Skin of body (tissue), 2 donors: ENCODE measurements around the gene CTXN1. TPM values are rescaled to one million over a fixed set of nuclear protein-coding genes. Genes with fewer than 3 reads are reported as not detected.
"Not testable (repeated sequence)": the region's sequence is repeated elsewhere in the genome, so short reads cannot be mapped to it uniquely, and the experiment has no call there.

Experiments
- DNase-seq: peaks from one replicate; lab custom pipeline; 2025; lab: John Stamatoyannopoulos, UW
- total RNA-seq: library from RNA; depleted of rRNA; stranded (reverse); fragments of >200 nt; gene quantifications from one replicate; pipeline ENCODE4 v1.2.3, GENCODE V29; 2014

The CTXN1 gene
- total RNA-seq, 1 donor from 2014 or later = 1.4 TPM

GRCh38 chr19:7926727-7927604 lies 1.0 kb upstream of the CTXN1 start:
- no peak for DNase-seq

DNA sequence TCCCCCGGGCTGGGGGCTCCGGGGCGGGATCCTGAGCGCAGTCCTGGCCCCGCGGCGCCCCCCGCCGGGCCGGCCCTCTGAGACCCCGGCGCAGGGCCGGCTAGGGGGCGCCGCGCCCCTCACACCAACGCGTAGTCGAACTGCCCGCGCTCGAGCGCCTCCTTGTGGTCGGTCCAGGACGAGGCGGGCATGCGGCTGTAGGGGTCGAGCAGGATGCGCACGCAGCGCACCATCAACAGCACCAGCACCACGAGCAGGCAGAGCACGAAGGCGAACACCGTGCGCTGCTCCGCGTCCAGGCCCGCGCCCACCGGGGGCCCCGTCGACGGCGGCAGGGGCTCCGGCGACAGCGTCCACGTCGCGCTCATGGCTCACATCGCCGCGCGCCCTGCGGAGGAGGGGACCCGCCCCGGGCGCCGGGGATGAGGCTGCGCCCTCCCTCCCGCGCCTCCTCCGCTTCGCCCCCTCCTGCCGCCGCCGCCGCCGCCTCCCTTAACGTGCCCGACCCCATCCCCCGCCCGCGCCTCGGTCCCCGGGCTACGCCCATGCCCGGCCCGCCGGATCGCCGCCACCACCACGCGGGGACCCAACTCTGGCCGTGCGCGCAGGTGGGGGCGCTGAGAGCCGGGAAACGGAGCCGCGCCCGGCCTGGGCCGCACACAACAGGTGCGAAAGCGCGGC lies 624 bp downstream of the CTXN1 start:
- peak; percentile 44 for DNase-seq

DNA sequence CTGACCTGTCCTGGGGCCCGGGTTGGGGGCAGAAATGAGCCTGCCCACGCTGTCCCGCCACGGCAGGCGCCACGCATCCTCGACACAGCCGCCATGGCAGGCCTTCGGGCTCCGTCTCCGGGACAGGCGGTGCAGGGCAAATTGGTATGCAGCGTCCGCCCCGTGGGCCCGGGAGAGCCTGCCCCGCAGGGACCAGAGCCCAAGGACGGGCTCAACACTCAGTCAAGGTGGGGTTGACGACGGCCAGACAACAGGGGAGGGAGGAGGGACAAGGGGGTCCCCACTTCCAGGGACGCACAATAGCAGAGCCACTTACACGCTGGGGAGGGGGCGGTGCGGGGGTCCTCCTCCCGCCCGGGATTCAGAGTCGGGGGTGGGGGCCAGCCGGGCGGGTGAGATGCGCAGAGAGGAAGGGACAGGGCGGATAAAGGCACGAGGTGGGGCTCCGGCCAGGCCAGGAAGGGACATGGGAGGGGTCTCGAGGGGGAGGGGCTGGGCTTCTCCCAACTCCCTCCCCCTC lies 1.2 kb downstream of the CTXN1 start:
- no peak for DNase-seq

DNA sequence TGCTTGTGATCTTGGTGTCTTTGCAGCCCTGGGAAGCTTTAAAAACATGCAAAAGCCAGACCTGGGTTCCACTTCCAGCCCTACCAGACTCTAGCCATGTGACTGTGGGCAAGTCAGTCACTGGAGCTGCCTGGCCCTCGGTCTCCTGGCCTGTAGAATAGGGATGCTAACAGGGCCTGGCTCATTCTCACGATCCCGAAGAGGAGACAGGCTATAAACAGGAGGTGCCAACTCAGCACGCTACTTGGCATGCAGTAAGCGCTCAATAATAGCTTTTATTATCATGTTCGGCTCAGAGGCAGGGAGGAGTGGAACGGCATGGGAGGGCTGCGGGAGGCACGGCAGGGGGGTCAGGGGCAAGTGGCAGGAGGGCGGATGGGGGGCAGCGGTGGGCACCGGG lies 1.7 kb downstream of the CTXN1 start:
- DNase-seq = no peak

DNA sequence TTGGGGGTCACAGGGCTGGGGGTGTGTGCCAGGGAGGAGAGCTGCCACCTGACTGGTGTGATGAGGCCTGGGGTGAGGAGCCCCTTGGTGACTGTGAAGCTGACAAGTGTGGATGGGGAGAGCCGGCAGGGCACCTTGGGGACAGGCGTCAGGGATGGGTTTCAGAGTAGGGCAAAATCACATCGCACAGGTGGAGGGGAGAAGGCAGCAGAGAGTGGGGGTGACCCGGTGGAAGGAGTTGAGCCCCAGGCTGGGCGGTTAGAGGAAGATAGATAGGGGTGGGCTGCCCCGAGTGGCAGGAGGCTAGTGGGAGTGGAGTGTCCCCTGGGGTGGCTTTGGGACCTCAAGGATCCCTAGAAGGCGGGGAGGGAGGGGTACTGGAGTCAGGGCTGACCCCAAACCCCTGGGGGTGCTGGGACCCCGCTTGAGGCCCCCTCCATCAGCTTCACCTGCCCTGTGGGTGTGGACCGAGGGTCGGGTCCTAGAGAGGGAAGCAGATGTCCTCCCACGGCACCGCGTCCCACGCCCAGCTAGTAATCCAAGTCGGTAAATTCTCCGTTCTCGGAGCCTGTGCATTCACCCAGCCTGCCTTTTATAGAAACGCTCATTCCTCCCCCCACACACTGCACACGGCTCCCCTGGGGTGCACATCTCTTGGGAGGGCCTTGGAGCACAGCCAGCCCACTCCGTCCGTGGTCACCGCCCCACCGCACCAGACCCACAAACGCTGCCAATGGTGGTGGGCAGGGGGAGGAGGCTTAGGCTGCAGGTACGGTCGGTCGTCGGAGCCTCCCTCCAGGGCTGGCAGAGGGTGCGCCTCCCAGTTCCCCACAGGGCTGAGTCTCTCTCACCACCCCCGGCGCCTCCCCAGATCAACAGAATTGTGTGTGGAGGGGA lies 2.4 kb downstream of the CTXN1 start:
- DNase-seq = no peak

GRCh38 chr19:7922836-7923195 lies 3.1 kb downstream of the CTXN1 start:
- no peak for DNase-seq

- DNase-seq = no peak
Observed at GRCh38 chr19:7921967-7922835, 3.7 kb downstream of the CTXN1 start.

DNA sequence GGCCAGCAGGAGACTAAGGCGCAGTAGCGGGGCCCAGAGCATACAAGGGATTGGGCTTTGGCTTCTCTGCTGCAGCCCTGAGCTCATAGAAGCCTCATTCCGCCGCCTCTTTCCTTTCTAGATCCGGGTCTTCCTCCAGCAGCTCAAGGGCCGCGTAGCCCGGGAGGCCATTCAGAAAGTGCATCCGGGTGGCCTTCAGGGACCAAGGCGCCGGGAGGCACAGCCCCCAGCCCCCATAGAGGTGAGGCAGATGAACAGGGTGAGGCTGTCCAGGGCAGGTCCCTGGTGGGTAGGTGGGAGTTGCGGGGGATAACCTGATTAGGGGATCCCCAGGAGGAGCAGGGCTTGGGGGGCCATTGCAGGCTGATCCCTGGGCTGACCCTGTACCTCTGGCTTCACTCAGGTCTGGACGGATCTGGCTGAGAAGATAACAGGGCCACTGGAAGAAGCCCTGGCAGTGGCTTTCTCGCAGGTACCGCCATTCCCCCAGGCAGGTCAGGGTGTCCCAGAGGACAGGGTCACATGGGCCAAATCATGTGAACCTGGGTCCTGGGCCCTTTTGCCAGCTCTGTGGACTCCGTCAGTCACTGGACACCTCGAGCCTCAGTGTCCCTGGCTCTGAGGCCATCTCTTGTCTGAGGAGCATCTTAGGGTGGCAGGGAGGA lies 4.5 kb downstream of the CTXN1 start:
- DNase-seq = no peak

GRCh38 chr19:7920519-7921301 lies 5.2 kb downstream of the CTXN1 start:
- peak; percentile 97 for DNase-seq

DNA sequence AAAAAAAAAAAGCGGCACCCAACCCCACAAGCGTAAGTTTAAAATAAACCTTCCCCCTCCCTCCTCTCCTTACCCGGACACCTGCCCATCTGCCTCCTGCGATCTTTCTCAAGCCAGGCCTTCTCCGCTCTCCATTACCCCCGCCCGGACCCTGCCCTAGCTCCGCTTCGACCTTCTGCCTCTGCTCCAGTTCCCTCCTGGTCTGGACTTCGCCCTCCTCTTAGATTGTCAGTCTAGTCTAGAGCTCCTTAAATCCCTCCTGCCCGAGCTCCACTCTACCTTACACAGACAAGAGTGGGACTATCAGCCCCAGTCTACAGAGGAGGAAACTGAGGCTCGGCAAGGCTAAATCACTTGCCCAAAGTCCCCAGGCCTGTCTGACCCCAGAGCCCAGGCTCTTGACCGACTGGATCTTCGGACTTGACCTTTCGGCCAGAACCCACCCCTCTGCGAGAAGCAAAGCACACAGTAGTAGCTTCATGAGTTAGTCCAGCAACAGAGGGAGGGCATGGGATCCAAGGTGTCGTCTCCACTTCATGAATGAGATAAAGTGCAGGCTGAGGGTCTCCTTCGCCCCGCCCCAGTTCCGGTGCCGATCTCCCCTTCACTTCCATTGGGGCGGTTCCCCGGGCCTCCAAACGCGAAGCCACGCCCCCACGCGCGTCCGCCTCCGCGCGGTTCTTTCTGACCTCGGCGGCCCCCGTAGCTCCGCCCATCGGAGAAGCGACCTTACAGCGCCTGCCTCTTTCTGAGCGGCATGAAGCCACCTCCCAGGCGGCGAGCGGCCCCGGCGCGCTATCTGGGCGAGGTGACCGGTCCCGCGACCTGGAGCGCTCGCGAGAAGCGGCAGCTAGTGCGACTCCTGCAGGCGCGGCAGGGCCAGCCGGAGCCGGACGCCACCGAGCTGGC lies 6.1 kb downstream of the CTXN1 start, which contains the start of gene SNAPC2:
TSS of gene SNAPC2 (plus strand) at position 729 of the 909 bp plus-strand sequence. CDS start at position 758, 29 bp downstream.
- DNase-seq = peak; percentile 93

- no peak for DNase-seq
Observed at GRCh38 chr19:7918615-7919421, 7.1 kb downstream of the CTXN1 start.

DNA sequence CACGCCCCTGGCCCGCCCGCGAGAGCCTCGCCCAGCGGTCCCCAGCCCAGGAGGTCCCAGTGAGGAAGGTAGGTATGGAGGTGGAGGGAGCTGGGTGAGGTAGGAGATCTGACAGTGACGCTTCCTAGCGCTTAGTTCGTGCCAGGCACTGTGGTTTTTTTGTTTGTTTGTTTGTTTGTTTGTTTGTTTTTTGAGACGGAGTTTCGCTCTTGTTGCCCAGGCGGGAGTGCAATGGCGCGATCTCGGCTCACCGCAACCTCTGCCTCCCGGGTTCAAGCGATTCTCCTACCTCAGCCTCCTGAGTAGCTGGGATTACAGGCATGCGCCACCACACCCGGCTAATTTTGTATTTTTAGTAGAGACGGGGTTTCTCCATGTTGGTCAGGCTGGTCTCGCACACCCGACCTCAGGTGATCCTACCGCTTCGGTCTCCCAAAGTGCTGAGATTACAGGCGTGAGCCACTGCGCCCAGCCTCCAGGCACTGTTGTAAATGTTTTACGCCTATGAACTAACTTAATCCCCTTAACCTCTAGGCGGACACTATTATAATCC lies 7.8 kb downstream of the CTXN1 start:
- not testable (repeated sequence) for DNase-seq

DNA sequence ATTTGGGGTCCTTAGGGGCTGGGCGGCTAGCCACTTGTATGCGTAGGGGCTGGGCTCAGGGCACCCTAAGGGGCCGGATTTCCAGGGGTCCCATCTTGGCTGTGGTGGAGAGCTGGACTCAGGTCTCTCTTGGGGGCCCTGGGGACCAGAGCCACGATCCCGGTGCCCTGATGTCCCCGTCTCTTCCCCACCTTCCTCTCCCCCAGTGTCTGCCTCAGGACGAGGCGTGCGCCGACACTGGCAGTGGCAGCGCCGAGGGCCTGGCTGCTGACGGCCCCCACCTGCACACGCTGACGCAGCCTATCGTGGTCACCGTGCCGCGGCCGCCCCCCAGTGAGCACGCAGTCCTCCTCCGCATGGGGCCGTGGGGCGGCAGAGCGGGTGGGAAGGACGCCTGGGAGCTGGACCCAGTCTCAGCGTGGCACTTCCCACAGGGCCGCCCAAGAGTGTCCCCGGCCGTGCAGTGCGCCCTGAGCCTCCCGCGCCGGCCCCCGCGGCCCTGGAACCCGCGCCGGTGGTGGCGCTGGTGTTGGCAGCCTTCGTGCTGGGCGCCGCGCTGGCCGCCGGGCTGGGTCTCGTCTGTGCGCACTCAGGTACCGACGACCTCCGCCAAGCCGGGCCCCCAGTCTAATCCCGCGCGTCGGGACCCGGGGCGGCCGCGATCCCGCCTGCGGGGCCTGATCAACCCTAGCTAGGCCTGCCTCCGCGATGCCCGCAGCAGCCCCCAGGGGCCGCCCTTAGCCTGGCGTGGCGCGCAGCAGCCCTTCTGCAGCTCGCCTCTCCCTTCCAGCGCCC lies 8.5 kb downstream of the CTXN1 start:
- DNase-seq = no peak

DNA sequence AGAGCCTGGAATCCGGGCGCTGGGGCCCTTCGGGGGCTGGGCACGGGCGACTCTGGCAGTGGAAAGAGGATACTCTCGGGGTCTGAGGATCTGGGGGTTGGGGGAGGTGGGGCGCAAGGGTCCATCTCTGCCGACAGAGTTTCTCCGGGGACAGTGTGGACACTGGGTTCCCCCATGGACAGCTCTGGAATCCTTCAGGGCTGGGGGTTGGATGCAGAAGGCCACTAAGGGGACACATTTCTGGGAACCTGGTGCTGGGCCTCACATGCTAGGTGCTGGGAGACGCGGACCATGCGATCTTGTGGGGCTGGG lies 9.0 kb downstream of the CTXN1 start:
- no peak for DNase-seq

GRCh38 chr19:7916103-7916954 lies 9.6 kb downstream of the CTXN1 start:
- DNase-seq = no peak
